H1 (cell line): ENCODE measurements around the gene TPM2. TPM values are rescaled to one million over a fixed set of nuclear protein-coding genes. Genes with fewer than 3 reads are reported as not detected.

ENCODE experiments used
- BACH1 ChIP-seq: IDR thresholded peaks from 2 replicates; pipeline ENCODE4 v1.6.1; 2012; ENCODE audit warnings: low read length, improper control_type of control experiment
- CHD2 ChIP-seq: IDR thresholded peaks from 2 replicates; pipeline ENCODE4 v1.6.1; 2012; ENCODE audit warnings: low read length, improper control_type of control experiment
- GTF2F1 ChIP-seq: IDR thresholded peaks from 2 replicates; pipeline ENCODE4 v1.6.1; 2012; ENCODE audit warnings: low read depth, low read length, improper control_type of control experiment, borderline replicate concordance
- HDAC2 ChIP-seq, 2 experiments: fragments of 300-600 bp in 1 of 2; sonication (generic) in 1 of 2; IDR thresholded peaks; 2 replicates each; pipeline ENCODE4 v1.6.1; 2011 to 2012; ENCODE audit warnings: low read depth in 2 of 2, low read length in 2 of 2, mild to moderate bottlenecking in 2 of 2, moderate library complexity in 2 of 2, borderline replicate concordance in 1 of 2, inconsistent platforms in 1 of 2
- HDAC6 ChIP-seq: IDR thresholded peaks from one replicate; pipeline ENCODE4 v1.7.1; 2012; ENCODE audit warnings: low read depth, mild to moderate bottlenecking, inconsistent platforms, low read length, moderate library complexity
- KDM1A ChIP-seq: fragments of 200-600, 300-600 bp; sonication (generic); IDR thresholded peaks from 2 replicates; pipeline ENCODE4 v1.7.1; 2016; ENCODE audit warnings: mild to moderate bottlenecking, low read length, borderline replicate concordance
- KDM4A ChIP-seq: IDR thresholded peaks from one replicate; pipeline ENCODE4 v1.7.1; 2012; ENCODE audit warnings: low read depth, mild to moderate bottlenecking, moderate library complexity, low read length, inconsistent platforms; ENCODE audit not compliant: severe bottlenecking
- NRF1 ChIP-seq: IDR thresholded peaks from 2 replicates; pipeline ENCODE4 v1.6.1; 2011; ENCODE audit warnings: mild to moderate bottlenecking, low read depth, low read length, improper control_type of control experiment
- PHF8 ChIP-seq: fragments of 200-600 bp; sonication (generic); conservative IDR thresholded peaks from 2 replicates; pipeline ENCODE4 v1.7.1; 2012; ENCODE audit warnings: low read depth, mild to moderate bottlenecking, inconsistent platforms, low read length, moderate library complexity
- POLR2A ChIP-seq, 2 experiments: IDR thresholded peaks; 1 replicate in 1 of 2; 2 replicates in 1 of 2; pipeline ENCODE4 v1.6.1; 2011; ENCODE audit warnings: low read depth in 2 of 2, low read length in 2 of 2, mild to moderate bottlenecking in 2 of 2; ENCODE audit errors: control extremely low read depth in 1 of 2
- POLR2AphosphoS5 ChIP-seq: IDR thresholded peaks from 2 replicates; pipeline ENCODE4 v1.6.1; 2011; ENCODE audit warnings: low read depth, low read length
- POU5F1 ChIP-seq: IDR thresholded peaks from 2 replicates; pipeline ENCODE4 v1.6.1; 2011; ENCODE audit warnings: low read depth, mild to moderate bottlenecking, low read length, moderate library complexity
- RAD21 ChIP-seq, 2 experiments: IDR thresholded peaks in 1 of 2; conservative IDR thresholded peaks in 1 of 2; 2 replicates each; pipeline ENCODE4 v1.6.1; 2011; ENCODE audit warnings: low read depth in 2 of 2, low read length in 2 of 2, improper control_type of control experiment in 1 of 2, inconsistent platforms in 1 of 2, mild to moderate bottlenecking in 1 of 2, moderate library complexity in 1 of 2
- SP2 ChIP-seq: IDR thresholded peaks from 2 replicates; pipeline ENCODE4 v1.6.1; 2012; ENCODE audit warnings: mild to moderate bottlenecking, low read length, inconsistent platforms
- TAF7 ChIP-seq: optimal IDR thresholded peaks from 2 replicates; pipeline ENCODE3; 2011; ENCODE audit warnings: low read depth, mild to moderate bottlenecking, inconsistent platforms, low read length, moderate library complexity, borderline replicate concordance
- polyA plus RNA-seq, 7 experiments: library from polyadenylated mRNA; depleted of rRNA in 3 of 7; stranded (reverse) in 5 of 7; unstranded in 2 of 7; fragments of >200 nt in 5 of 7; fragments of 200-250 nt in 2 of 7; gene quantifications; 1 replicate in 5 of 7; 2 replicates in 1 of 7; 4 replicates in 1 of 7; pipeline versions ENCODE4 v1.2.1 to v1.2.3, GENCODE V29; 2011 to 2013; ENCODE audit warnings: missing spikeins in 2 of 7, mixed read lengths in 2 of 7
- total RNA-seq: library from RNA; stranded (reverse); fragmentation: NEBNext Ultra II Directional; extraction: Animal tissue kit (Norgen Biotek cat#: 25700); gene quantifications from 2 replicates; pipeline ENCODE4 v1.2.1, GENCODE V29; 2021
- TF ChIP-seq, protein P1 (sequence below), 3 experiments: IDR thresholded peaks; 1 replicate in 2 of 3; 2 replicates in 1 of 3; pipeline versions ENCODE4 v1.5.1 to v1.6.1; 2011; ENCODE audit warnings: low read length in 3 of 3, mild to moderate bottlenecking in 3 of 3, inconsistent platforms in 2 of 3, low read depth in 1 of 3, moderate library complexity in 1 of 3; ENCODE audit not compliant: insufficient read depth in 1 of 3; ENCODE audit errors: control extremely low read depth in 1 of 3

The TPM2 gene
- total and polyA plus RNA-seq, 2 of the 8 experiments (the other 6 are each of a cell fraction or from before 2014, with no cell fraction given), result 62.5 to 181 TPM

DNA sequence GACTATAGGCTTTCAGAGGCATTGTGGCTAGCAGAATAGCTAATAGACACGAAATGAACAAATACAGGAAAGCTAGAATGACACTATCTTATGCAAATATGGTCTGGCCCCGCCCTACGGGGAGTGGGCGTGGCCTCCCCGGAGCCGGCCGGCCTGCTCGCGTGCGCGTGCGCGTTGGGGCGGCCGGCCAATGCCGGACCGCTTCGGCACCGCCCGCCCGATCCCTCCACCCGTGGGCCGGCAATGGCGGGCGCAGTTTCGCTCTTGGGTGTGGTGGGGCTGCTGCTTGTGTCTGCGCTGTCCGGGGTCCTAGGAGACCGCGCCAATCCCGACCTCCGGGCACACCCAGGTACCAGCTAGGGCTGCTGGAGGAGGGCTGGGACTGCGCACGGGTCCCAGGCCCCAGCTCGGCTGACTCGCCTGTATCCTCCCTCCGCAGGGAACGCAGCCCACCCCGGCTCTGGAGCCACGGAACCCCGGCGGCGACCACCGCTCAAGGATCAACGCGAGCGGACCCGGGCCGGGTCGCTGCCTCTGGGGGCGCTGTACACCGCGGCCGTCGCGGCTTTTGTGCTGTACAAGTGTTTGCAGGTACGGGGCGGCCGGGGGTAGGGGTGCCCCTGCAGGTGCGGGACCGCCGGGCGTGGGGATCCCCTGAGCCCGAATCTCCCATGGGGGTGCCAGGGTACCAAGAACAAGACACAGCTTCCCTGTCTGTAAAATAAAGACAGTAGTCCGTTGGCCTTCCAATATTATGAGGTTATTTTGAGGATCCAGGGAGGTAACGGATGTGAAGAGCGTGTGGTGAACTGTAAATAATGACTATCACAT, 31.4 kb downstream of the TPM2 start, which contains the start of gene CCDC107 (continued):
- TF ChIP-seq, protein P1, sequence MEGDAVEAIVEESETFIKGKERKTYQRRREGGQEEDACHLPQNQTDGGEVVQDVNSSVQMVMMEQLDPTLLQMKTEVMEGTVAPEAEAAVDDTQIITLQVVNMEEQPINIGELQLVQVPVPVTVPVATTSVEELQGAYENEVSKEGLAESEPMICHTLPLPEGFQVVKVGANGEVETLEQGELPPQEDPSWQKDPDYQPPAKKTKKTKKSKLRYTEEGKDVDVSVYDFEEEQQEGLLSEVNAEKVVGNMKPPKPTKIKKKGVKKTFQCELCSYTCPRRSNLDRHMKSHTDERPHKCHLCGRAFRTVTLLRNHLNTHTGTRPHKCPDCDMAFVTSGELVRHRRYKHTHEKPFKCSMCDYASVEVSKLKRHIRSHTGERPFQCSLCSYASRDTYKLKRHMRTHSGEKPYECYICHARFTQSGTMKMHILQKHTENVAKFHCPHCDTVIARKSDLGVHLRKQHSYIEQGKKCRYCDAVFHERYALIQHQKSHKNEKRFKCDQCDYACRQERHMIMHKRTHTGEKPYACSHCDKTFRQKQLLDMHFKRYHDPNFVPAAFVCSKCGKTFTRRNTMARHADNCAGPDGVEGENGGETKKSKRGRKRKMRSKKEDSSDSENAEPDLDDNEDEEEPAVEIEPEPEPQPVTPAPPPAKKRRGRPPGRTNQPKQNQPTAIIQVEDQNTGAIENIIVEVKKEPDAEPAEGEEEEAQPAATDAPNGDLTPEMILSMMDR (IDR thresholded peaks at IDR 0.05; ENCODE audit: control extremely low read depth in 1 of 3, insufficient read depth in 1 of 3, low read depth in 1 of 3, low read length in 3 of 3), result peak; percentile 64 to 71 (median 64)
- TF ChIP-seq KDM1A (peak; percentile 37; the same call in 1 of the 2 replicates), GTF2F1 (no peak), HDAC2 (IDR thresholded peaks at IDR 0.05; ENCODE audit: borderline replicate concordance in 1 of 2, low read depth in 2 of 2, low read length in 2 of 2) (peak in 1 of 2 experiments; percentile 68; a peak in 2 of 4 replicates), SP2 (no peak), CHD2 (no peak), PHF8 (peak; percentile 95), BACH1 (peak; percentile 71), RAD21 (IDR thresholded peaks at IDR 0.05 in 1 of 2, conservative IDR thresholded peaks at IDR 0.05 in 1 of 2; ENCODE audit: low read depth in 2 of 2, low read length in 2 of 2) (peak; percentile 55 to 69; a peak in 3 of 4 replicates), POLR2AphosphoS5 (peak; percentile 29; the same call in 1 of the 2 replicates), KDM4A (peak; percentile 66), NRF1 (peak; percentile 73), TAF7 (peak; percentile 43), HDAC6 (no peak), POU5F1 (no peak), POLR2A (IDR thresholded peaks at IDR 0.05; ENCODE audit: control extremely low read depth in 1 of 2, low read depth in 2 of 2, low read length in 2 of 2) (peak; percentile 76 to 77)
